COLO829 (cell line): Measurements from ENCODE around the gene CDC14B.

Source experiments
- DNase-seq: peaks from one replicate; pipeline ENCODE4 v3.0.0; 2012; ENCODE audit warnings: low spot score

The CDC14B gene

GRCh38 chr9:96483733-96484390, 135.8 kb downstream of the CDC14B start:
- no peak for DNase-seq

GRCh38 chr9:96483197-96483596, 136.4 kb downstream of the CDC14B start:
- DNase-seq: no peak

- DNase-seq: no peak
These were observed 137.2 kb downstream of the CDC14B start for GRCh38 chr9:96482476-96482875.

- no peak for DNase-seq
These were observed 138.9 kb downstream of the CDC14B start for GRCh38 chr9:96480736-96481135.

GRCh38 chr9:96478829-96479371, 140.7 kb downstream of the CDC14B start:
- no peak for DNase-seq

GRCh38 chr9:96476591-96476990, 143.1 kb downstream of the CDC14B start:
- DNase-seq: no peak

- DNase-seq: no peak
These were observed 143.6 kb downstream of the CDC14B start for GRCh38 chr9:96476013-96476412.

- no peak for DNase-seq
These were observed 151.9 kb downstream of the CDC14B start for GRCh38 chr9:96467784-96468183.

GRCh38 chr9:96464426-96464825, 155.2 kb downstream of the CDC14B start:
- no peak for DNase-seq

GRCh38 chr9:96462541-96462940, 157.1 kb downstream of the CDC14B start:
- DNase-seq: no peak

GRCh38 chr9:96461336-96461735, 158.3 kb downstream of the CDC14B start:
- DNase-seq: no peak

GRCh38 chr9:96460882-96461281, 158.8 kb downstream of the CDC14B start:
- no peak for DNase-seq

- no peak for DNase-seq
These were observed 159.2 kb downstream of the CDC14B start for GRCh38 chr9:96460470-96460869.

- no peak for DNase-seq
These were observed 160.2 kb downstream of the CDC14B start for GRCh38 chr9:96459268-96460007.

GRCh38 chr9:96458226-96458625, 161.4 kb downstream of the CDC14B start:
- no peak for DNase-seq

GRCh38 chr9:96457266-96457665, 162.4 kb downstream of the CDC14B start:
- no peak for DNase-seq

GRCh38 chr9:96453625-96454024, 166.0 kb downstream of the CDC14B start:
- peak; percentile 78 for DNase-seq

GRCh38 chr9:96450613-96451528, 168.8 kb downstream of the CDC14B start:
- DNase-seq: no peak
